GM10266 (cell line): Measurements from ENCODE around the gene EXOC7.

ENCODE experiments used
- DNase-seq: peaks from one replicate; pipeline ENCODE4 v3.0.0; 2012; ENCODE audit errors: extremely low spot score
- CTCF ChIP-seq: IDR thresholded peaks from 2 replicates; pipeline ENCODE4 v1.5.1; 2012; ENCODE audit warnings: mild to moderate bottlenecking, low read depth; ENCODE audit not compliant: control insufficient read depth, insufficient read depth; ENCODE audit errors: missing control alignments

Gene EXOC7

GRCh38 chr17:76123191-76123499 lies 19.6 kb upstream of the EXOC7 start:
- DNase-seq = no peak
- TF ChIP-seq CTCF = no peak

GRCh38 chr17:76122431-76123190 lies 19.0 kb upstream of the EXOC7 start:
- DNase-seq = peak; percentile 37
- TF ChIP-seq CTCF = no peak

- DNase-seq = peak; percentile 55
Measured at GRCh38 chr17:76121932-76122430, 18.4 kb upstream of the EXOC7 start.

GRCh38 chr17:76120658-76121008 lies 17.0 kb upstream of the EXOC7 start:
- DNase-seq = peak; percentile 25
- TF ChIP-seq CTCF = no peak

More at GRCh38 chr17:76121932-76122430, 18.4 kb upstream of the EXOC7 start:
- TF ChIP-seq CTCF = no peak

GRCh38 chr17:76119409-76120371 lies 16.1 kb upstream of the EXOC7 start:
- no peak for DNase-seq

GRCh38 chr17:76115138-76115754 lies 11.7 kb upstream of the EXOC7 start:
- no peak for TF ChIP-seq CTCF
- DNase-seq = no peak

More at GRCh38 chr17:76119409-76120371, 16.1 kb upstream of the EXOC7 start:
- TF ChIP-seq CTCF = no peak

- no peak for DNase-seq
- TF ChIP-seq CTCF = no peak
Measured at GRCh38 chr17:76111956-76112355, 8.4 kb upstream of the EXOC7 start.
